Bladder microvascular endothelial cell (primary cell): Measurements from ENCODE around the gene TRIM62. TPM values are rescaled to one million over a fixed set of nuclear protein-coding genes. Genes with fewer than 3 reads are reported as not detected.

Experiments used
- total RNA-seq: library from RNA; depleted of rRNA; stranded (reverse); fragments of >200 nt; gene quantifications from 2 replicates; pipeline ENCODE4 v1.2.3, GENCODE V29; 2014

The TRIM62 gene
- total RNA-seq = 0.97 and 2.6 TPM in 2 replicates

DNA sequence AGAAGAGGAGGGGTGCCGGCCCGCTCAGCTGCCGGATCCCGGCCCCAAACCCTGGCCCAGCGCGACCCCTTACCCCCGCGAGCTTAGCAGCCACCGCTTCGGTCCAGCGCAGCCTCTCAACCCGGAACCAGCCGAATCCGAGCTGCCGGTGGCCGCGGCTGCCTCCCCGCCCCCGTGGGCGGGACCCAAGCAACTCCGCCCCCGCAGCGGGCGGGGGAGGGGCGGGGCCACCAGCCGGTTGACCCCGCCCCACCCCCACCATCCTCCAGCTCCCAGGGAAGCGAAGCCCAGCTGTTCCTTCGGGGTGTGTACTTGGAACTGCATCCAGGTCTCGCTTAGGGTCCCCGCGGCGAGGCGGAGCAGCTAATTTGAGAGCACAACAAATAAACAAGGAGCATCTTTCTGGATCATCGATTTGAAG, at the start of gene TRIM62:
Gene TRIM62 (minus strand): TSS at position 123 of the 421 bp plus-strand sequence. CDS start 611 bp downstream, outside the sequence.

Other genes with a start within 250 kb of the TRIM62 start
- gene RNF19B, start 217.2 kb downstream of the TRIM62 start, total RNA-seq = 13.8 and 21.4 TPM in 2 replicates
- 48.9 and 87.6 TPM in 2 replicates for gene AK2, start 145.2 kb downstream of the TRIM62 start, total RNA-seq
- gene AZIN2, start 100.9 kb downstream of the TRIM62 start, total RNA-seq = 0.16 and 0.76 TPM in 2 replicates
- 2.8 and 7.9 TPM in 2 replicates for gene ZNF362, start 74.4 kb upstream of the TRIM62 start, total RNA-seq
- not detected in 2 replicates for gene A3GALT2, start 139.1 kb upstream of the TRIM62 start, total RNA-seq
- gene PHC2, start 249.1 kb upstream of the TRIM62 start, total RNA-seq = 54.1 and 75.1 TPM in 2 replicates